Measurements from ENCODE around the gene MTREX.
A peak's percentile ranks its signal among the peaks of the same experiment; 100 is the strongest.

Gene MTREX

DNA sequence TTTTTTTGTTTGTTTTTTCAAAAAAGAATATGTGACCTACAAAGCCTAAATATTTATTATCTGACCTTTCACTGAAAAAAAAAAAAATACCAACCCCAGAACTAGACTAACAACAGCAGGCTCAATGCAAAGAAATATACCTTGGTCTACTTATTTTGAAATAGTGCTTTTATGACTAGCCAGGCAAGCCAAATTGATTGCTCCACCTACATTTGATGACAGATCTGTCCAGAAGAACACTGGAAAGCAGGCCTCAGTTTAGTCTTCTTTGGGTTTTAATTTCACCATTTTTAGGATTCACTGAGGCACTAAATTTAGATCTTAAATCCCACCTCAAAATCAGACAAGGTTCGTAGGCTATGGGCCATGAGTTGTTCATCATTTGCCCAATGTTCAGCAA lies 129.7 kb downstream of the MTREX start:
- DNase-seq = no peak

DNA sequence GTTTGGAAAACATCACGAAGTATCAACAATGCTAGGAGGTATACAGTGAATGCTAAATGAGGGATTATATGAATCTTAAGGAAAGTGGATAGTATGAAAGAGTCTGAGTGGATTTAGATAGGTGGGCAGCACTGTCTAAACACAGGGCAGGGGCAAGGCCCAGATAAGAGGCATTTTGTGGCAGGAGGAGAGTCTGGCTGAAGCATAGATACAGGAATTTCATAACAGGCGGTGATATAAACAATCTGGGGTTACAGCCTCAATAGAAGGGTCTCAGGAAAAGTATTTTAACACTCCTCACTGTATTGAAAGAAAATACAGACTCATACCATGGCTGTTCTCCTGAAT lies 130.0 kb downstream of the MTREX start:
- no peak for DNase-seq

DNA sequence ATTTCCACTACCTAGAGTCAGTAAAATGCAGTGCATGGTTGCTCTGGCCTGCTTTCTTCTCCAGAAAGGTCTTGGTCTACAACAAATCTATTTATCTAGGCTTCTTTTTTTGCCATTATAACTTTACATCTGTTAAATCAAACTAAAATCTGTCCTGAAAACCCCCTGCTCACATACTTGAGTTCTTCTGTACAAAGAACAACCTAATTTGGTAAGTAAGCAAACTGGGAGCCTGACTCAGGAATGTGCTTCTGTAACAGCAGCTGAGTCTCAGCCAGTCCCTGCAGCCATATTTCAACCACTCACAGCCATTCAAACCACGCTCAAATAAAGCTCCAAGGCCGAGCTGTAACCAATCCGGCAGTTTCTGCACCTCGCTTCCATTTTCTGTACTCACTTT lies 131.2 kb downstream of the MTREX start:
- DNase-seq = peak; percentile 86

DNA sequence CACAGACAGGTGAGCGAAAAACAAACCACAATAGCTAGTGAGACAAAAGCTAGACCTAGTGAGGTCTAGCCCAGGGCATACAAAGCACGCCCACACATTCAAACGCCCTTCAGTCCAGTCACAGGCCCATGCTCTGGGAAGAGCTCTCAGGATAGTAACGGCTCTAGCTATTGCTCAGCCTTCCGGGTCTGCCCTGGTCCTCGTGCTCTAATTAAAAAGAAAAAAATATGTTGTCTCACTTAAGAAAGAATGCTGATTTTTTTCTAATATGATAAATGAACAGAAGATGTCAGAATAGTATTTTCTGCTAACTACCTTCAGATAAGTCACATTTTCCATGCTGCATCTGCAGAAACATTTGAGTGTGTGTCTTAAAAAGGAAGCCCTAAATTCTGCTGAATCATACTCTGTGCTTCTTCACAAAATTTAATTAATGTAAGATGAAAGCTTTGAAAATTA lies 132.4 kb downstream of the MTREX start:
- DNase-seq = peak; percentile 32

DNA sequence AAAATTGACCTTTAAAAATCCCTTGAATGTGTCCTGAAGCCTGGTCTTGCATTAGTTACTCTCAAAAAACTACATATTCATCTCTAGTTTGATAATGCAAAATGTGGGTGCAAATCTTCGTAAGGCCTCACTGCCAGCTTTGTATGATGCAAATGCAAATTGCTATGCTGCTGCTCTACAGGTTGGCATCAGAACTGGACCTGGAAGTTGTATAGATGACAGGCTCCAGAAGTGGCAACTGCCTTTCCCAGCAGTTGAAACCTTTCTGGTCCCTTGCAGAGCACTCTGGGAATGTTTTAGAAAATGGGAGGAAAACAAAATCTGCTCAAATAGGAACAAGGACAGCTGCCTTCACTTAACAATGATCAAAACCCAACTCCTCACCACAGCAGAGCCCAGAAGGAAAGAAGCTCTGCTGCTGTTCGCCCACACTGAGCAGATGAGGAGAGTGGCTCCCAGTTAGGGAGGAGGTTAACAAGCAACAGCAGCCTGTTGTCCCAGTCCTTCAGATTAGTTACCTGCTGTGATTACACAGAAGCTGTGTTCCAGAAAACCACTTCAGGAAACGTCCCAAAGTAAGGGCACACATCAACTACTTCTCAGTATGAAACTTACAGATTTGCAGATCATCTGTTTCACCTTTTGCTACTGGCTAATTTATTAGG lies 133.4 kb downstream of the MTREX start:
- DNase-seq = no peak

DNA sequence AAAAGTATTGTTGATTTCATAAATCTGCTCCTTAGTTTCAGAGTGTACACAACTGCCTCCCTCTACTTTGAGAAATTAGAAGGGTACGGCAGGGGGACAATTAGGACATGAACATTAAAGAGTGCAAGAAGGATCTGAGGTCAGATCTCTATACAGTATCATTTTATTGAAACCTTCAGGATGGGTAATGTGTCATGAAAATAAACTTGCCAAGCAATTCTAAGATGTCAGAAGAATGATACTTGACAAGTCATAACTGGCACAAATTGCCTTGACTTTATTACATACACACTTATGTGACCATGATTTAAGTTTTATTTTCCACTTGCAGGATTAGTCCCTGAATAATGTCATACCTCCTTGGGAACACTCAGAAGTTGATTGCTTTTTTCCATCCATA lies 134.2 kb downstream of the MTREX start:
- DNase-seq = no peak

DNA sequence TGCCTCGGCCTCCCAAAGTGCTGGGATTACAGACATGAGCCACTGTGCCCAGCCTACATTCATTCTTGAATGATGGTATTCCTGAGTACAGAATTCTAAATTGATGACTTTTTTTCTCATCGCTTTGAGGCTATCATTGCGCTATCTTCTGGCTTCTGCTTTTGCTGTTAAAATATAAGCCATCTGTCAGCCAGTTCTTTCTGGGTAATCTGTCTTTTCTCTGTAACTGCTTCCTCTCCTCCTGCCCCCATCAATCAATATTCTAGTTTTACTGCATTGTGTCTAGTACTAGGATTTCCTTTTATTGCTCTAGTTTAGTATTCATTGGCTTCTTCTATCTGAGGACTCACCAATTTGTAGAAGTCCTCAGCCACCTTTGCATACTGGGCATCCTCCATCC lies 138.0 kb downstream of the MTREX start:
- no peak for DNase-seq

DNA sequence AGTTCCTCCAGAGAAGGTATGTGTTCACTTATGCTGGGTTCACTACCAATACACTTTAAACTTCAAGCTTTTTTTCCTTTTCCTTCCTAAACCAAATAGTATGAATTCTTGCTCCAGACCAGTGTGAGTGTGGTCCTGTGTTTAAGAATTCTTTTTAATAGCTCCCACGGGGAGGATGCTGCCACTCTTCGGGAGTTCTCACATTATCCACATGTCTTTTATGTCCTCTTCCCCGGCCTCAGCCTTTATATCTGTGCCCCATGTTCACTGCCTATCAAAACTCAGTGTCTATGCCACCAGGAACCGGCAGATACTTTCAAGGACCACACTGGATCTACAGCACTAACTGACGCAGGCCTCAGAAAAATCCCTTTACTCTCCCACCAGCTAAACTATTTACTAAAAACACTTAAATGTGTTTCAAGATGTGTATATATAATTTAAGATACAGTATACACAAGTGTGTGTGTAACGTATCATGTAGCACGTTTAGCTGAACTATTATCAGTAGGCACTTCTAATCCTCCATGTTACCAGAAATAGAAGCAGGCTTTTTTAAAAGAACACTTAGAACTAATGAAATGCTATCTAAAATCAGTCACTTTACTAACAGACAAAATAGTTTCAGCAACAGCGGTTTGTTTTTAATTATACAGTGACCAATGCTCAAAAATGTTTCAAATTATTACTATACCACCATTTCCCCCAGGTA lies 139.0 kb downstream of the MTREX start:
- no peak for DNase-seq

DNA sequence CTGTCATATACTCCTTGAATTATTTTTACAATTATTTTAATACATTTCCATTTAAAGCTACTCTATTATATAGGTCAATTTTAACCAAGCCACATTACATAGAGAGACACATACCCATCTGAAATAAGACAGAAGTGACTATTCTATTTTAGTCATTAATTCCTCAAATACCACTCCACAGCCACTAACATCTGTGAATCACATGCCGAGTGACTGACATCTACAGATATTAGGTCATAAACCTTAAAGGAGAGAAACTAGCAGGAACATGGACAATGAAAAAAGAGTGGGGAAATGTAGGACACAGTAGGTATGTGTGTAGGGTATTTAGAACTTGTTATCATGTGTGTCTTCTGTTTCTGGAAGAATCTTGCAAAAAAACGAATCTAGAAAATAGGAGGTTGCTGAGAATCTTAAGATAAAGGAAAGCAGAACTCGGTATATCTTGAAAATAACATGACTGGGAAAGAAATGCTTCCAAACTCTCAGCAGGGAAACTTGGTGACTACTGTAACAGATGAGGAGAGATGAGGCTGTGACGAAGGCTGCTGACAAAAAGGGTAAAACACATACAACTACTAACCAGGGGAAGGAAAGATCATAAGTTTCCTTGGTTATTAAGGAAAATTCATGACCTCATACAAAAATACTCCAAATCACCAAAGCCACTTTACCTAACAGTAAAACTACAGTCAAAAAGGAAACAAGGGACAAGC lies 142.4 kb downstream of the MTREX start:
- peak; percentile 78 for DNase-seq

DNA sequence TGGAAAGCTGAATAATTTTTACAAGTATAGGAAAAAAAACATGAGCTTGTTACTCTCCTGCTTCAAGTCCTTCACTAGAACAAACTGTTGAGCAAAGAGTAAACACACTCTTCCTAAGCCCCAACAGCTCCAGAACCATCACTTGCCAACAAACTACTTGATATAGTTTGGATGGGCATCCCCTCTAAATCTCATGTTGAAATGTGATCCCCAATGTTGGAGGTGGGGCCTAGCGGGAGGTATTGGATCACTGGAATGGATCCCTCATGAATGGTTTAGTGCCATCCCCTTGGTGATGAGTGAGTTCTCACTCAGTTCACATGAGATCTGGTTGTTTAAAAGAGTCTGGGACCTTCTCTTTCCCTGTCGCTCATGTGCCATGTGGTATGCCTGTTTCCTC lies 144.2 kb downstream of the MTREX start:
- DNase-seq = no peak

DNA sequence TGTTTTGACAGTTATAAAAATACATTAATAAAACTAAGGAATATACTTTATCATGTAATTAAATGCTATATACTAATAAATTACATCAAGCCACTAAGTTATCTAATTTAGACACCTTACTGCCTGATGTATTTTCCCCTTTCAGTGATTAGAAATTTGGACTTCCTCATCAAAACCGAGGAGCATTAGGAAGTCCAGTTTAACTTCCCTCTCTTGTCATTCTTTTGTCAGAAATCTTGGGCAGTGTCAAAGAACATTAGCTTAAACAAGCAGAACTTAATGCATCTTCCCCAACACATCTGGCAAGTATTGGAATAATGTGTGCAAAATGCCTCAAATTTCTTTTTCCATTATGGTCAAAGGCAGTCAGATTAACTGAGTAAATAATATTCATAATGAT lies 145.4 kb downstream of the MTREX start:
- no peak for DNase-seq

DNA sequence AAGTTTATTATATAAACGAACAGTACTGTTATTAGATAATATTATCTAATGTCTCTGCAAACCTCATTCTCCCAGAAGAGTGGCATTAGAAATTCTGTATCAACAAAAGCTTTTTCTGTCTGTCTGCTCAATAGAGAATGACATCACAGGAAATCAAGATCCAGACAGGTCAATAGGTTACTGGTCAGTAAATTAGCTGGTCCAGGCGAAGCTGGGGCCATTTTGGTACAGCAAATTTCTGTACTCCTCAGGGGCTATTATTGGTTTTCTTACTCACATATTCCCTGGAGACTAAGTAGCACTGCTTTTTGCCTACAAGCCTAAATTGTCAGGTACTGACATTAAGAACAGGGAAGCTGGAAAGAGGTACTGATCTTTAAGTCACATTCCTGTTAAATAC lies 146.5 kb downstream of the MTREX start:
- no peak for DNase-seq

DNA sequence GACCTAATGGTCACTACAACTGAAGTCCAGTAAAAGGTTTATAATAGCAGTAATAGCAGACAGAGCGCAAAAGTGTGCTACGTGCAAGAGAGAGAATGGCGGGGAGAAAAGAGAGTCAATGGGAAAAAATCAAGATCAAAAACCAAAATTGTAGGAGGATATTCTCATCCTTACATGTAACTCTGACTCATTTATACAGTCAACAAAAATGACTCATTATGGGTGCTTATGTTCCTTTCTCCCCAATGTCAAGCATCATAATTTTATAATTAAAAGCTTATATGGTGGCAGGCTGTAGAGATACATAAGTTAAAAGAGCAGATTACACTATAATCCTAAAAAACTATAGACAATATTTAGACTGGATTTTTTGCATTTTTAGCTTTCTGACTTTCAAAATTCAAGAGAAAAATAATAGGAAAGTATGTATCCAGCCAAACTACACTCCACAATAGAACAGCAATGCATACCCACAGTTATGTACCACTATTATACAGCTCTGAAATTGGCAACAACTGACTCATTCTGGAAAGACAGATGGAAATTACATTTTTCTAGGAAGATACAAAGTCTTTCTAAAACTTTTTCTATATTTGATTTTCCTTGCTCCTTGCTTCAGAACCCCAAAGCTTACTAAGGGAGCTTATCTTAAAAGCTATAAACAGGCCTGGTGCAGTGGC lies 148.6 kb downstream of the MTREX start:
- peak; percentile 87 for DNase-seq

DNA sequence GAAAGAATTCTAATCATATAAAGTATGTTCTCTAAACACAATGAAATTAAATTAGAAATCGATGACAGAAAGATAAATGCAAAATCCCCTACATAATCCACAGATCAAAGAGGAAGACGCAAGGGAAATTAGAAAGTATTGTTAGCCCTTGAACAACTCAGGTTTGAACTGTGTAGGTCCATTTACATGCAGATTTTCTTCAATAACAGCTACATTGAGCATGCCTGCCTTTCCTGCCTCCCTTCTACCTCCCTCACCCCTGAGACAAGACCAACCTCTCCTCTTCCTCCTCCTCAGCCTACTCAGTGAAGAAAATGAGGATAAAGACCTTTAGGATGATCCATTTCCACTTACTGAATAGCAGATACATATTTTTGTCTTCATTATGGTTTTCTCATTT lies 151.8 kb downstream of the MTREX start:
- no peak for DNase-seq

DNA sequence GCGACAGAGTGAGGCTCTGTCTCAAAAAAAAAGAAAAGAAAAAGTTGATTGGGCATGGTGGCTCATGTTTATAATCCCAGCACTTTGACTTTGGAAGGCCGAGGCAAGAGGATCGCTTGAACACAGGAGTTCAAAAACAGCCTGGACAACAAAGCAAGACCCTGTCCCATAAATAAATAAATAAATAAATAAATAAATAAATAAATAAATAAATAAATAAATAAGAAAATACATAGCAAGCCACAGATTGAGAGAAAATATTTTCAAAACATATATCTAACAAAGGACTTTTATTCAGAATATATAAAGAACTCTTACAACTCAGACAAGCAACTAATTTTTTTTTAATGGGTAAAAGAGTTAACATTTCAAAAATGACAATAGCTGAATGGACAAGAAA lies 155.8 kb downstream of the MTREX start:
- no peak for DNase-seq

DNA sequence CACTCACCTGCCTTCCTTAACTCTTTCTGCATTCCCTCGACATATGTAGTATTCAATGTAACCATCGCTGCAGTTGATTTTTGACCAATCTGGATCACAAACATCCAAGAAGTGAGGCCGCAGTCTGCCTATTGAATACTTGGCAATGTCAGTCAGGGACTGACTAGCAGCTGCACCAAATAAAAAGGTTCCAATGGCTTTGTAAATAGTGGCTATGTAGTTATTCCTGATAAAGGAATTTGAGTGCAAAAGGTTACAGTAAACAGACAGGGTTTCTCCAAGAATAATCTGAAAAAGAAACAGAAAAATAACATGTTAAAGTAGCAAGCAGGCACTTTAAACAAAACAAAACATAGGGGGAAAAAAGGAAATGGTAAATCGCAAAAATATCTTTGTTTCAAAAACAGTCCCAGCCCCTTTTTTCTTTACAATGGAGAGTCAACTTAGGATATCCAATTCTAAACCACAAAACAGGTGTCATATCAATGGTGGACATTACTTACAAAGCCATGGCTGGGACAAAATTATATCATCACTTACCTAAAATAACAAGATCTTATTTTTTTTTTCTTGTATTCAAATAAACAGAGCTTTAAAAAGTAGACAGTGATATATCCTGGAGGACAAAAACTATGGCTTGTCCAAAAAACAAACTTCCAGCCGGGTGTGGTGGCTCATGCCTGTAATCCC lies 160.2 kb downstream of the MTREX start:
- DNase-seq = no peak

DNA sequence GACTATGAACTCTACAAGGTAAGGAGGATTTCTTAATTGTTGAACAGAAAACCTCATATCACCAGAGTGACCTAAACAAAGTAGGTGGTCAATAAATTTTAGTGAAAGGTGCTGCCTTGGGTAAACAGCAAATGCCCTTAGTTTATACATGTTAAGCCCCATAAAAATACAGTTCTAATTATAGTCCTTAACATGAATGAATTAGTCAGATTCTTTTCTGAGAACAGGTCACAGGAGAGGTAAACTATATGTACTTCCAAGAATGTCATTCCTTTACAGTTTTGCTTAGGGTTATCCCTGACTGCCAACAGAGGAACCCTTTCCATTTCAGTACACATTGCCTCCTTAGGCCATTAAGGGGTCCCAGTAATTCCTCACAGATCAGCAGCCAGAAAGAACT lies 162.1 kb downstream of the MTREX start:
- no peak for DNase-seq

DNA sequence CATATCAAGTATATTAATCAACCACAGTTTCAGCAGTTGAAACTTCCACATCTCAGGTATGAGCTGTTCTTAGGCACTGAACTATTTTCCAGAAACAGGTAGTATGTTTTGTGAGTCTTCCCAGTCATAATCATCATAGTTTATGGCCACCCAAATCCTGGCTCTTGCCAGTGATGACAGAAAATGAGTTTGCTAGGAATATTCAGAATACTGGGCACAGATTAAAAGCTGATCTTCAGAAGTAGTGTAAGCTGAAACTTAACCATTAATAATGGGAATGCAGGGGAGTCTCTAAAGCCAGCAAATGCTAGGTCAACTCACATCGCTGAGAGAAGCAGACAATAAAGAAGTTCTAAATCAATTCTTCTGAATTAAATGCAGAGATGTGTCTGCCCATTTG lies 162.5 kb downstream of the MTREX start:
- no peak for DNase-seq

DNA sequence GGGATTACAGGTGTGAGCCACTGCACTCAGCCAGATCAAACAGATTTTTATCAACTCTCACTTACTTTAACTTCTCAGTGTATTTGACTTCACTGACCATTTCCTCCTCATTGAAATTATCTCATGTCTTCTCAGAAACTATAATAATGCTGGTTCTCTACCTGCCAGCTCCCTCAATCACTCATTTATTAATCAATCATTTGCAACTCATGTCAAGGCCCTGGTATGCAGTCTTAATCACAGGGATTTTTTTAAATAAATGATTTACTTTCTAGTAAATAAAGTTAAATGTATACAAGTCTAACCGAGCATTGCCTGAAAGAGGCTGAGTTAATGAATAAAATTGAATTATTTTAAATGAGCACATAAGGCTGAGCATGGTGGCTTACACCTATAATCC lies 163.7 kb downstream of the MTREX start:
- no peak for DNase-seq

DNA sequence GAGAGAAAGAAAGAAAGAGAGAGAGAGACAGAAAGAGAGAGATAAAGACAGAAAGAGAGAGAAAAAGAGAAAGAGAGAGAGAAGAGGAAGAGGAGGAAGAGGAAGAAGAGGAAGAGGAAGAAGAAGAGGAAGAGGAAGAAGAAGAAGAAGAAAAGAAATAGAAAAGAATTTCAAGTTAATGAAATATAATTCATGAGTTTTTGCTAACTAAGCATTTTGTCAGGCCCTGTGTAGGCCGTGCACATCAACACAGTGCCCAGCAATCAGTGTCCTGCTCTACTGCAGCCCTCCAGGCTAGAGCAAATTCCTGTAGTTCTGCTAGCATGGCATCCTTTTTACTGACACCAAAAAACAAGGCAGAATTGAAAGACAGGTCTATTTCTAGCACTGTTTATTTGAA lies 164.9 kb downstream of the MTREX start:
- DNase-seq = no peak

Data from HCEC 1CT (cell line).